ENCODE results near the gene SLC26A6.

DNA sequence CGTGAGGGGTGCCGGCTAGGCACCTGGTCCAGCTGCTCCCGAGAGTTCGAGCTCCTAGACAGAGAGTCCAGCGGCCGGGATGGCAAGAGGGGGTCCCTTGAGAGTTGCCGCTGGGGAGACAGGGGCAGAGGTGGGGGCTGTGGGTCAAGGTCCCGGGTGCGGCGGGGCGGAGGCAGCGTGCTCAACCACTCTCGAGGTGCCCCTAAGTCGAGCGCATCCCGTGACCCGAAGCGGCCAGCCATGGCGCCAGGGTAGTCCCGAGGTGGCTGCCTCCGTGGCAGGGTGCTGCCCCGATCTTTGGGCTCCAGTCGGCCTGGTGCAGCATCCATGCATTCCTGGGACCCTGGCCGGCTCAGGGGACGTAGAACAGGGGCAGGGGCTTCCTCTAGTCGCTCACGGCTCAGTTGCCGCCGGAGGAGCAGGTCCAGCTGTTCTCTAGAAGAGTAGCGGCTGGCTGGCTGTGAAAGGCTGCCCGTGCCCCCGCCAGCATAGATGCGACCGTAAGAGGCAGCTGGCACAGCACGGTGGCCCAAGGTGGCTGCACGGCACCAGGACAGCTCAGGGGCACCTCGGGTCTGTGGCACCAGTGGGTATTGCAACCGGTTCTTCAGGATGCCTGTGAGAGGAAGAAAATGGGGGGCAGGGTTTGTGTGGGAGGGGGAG lies 4.8 kb upstream of the SLC26A6 start:
- TF ChIP-seq EZH2 (IDR thresholded peaks at IDR 0.05; ENCODE audit: borderline replicate concordance, insufficient read depth, low read depth, low read length, poor library complexity, severe bottlenecking) = no peak
- TF ChIP-seq CTCF (IDR thresholded peaks at IDR 0.05) = no peak

Measured in B cell (primary cell).